ENCODE results near the gene NUP62. TPM values are rescaled to one million over a fixed set of nuclear protein-coding genes. Genes with fewer than 3 reads are reported as not detected.

NUP62 gene
- total RNA-seq, 1 experiment from 2014 or later: 127 TPM

DNA sequence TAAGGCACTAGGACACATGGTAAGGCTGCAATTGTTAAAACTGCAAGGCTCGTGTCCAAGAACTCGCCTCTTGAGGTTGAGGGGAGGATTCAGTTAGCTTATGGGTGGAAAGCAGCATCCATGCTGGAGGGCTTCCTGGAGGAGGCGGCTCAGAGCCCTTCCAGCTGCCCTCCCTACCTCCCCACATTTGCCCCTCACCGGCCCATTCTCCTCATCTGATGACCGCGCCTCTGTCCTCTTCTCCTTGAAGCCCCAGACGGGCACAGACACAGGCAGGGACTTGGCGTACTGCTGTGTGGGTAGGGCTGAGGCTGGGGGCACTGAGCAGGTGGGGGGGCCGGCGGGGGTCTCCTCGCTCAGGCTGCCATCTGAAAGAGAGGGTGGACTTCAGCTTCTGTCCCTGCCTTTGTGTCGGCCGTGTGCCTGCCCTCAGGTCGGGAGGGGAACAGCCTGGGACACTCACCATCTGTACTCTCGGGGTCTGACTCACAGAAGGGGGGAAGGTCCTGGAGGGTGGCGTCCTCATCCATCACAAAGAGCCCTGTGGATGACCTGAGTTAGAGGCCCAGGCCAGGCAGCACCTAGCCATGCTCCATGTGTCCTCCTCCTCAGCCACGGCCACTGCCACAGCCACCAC is 57.8 kb downstream of the NUP62 start:
- WGBS (ENCODE audit: extremely low coverage, insufficient read length, low lambda C conversion rate): no CpG with 5 or more reads among the region's 17 CpGs
- Histone ChIP-seq H2BK12ac (ENCODE audit: insufficient read length, low read depth, low read length) (no peak overlapping the region), H3T11ph (ENCODE audit: low read length) (no peak overlapping the region), H3K79me2 (ENCODE audit: insufficient read depth, low read length) (no peaks in the 10 kb centered on the region; the same call in 1 of the 2 replicates), H3K18ac (ENCODE audit: insufficient read length, low read depth, low read length) (no peak overlapping the region), H3K23ac (ENCODE audit: insufficient read length, low read depth, low read length) (no peak overlapping the region), H3K14ac (ENCODE audit: insufficient read depth, low read length) (no peak overlapping the region), H3K9ac (ENCODE audit: extremely low read depth, insufficient read length, low read length) (no peak overlapping the region), H2AK5ac (ENCODE audit: insufficient read length, low read length) (no peak overlapping the region), H3K27ac (ENCODE audit: insufficient read length, low read depth, low read length) (no peak overlapping the region), H2BK20ac (ENCODE audit: low read depth, low read length, poor library complexity, severe bottlenecking) (no peak overlapping the region), H4K91ac (ENCODE audit: insufficient read length, low read depth, low read length) (no peak overlapping the region), H3K4me2 (ENCODE audit: insufficient read depth, insufficient read length, low read length) (no peak overlapping the region), H4K20me1 (ENCODE audit: control insufficient read depth, insufficient read depth, insufficient read length) (no peaks in the 10 kb centered on the region), H3K79me1 (ENCODE audit: insufficient read depth, low read depth, low read length, poor library complexity, severe bottlenecking) (no peaks in the 10 kb centered on the region), H3K4me1 (ENCODE audit: insufficient read depth, low read length) (peaks cover 2% of the 10 kb centered on the region; the same call in 1 of the 2 replicates), H4K8ac (replicated peaks; ENCODE audit: insufficient read length, low read depth, low read length) (no peak overlapping the region), H2BK15ac (ENCODE audit: low read depth, low read length) (no peak overlapping the region), H4K5ac (ENCODE audit: insufficient read length, low read depth, low read length) (no peak overlapping the region), H3K9me3 (ENCODE audit: control insufficient read depth, low read depth, low read length) (no peaks in the 10 kb centered on the region), H3K4ac (ENCODE audit: low read depth, low read length) (no peak overlapping the region), H2AFZ (ENCODE audit: low read length) (no peak overlapping the region), H2BK5ac (ENCODE audit: insufficient read length, low read length) (no peak overlapping the region), H3K27me3 (ENCODE audit: insufficient read depth, low read length) (no peaks in the 10 kb centered on the region), H3K56ac (ENCODE audit: insufficient read length, low read depth, low read length) (no peak overlapping the region), H3K23me2 (ENCODE audit: insufficient read length, low read depth, low read length, poor library complexity, severe bottlenecking) (peaks cover 18% of the 10 kb centered on the region), H2BK120ac (ENCODE audit: low read depth, low read length, poor library complexity, severe bottlenecking) (no peak overlapping the region)
- Mint-ChIP-seq H3K27ac (peak overlapping the region in 1 of 3 experiments; percentile 5; a peak in 1 of 7 replicates), H3K36me3 (ENCODE audit: insufficient read depth in 1 of 3, low read depth in 3 of 3) (peaks cover 0 to 13% (median 4%) of the 10 kb centered on the region in 3 experiments; a peak in 4 of 7 replicates), H3K4me3 (peak overlapping the region in 1 of 2 experiments; percentile 60; a peak in 1 of 5 replicates), H3K4me1 (peaks cover 16 to 22% of the 10 kb centered on the region in 2 experiments), H3K27me3 (ENCODE audit: low read depth) (no peaks in the 10 kb centered on the region), H3K9me3 (no peaks in the 10 kb centered on the region)
- TF ChIP-seq, protein P1, sequence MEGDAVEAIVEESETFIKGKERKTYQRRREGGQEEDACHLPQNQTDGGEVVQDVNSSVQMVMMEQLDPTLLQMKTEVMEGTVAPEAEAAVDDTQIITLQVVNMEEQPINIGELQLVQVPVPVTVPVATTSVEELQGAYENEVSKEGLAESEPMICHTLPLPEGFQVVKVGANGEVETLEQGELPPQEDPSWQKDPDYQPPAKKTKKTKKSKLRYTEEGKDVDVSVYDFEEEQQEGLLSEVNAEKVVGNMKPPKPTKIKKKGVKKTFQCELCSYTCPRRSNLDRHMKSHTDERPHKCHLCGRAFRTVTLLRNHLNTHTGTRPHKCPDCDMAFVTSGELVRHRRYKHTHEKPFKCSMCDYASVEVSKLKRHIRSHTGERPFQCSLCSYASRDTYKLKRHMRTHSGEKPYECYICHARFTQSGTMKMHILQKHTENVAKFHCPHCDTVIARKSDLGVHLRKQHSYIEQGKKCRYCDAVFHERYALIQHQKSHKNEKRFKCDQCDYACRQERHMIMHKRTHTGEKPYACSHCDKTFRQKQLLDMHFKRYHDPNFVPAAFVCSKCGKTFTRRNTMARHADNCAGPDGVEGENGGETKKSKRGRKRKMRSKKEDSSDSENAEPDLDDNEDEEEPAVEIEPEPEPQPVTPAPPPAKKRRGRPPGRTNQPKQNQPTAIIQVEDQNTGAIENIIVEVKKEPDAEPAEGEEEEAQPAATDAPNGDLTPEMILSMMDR (conservative IDR thresholded peaks at IDR 0.05): no peak
- DNase-seq: no peak
